ENCODE measurements around the gene ABCB8. TPM values are rescaled to one million over a fixed set of nuclear protein-coding genes. Genes with fewer than 3 reads are reported as not detected.
A peak's percentile ranks its signal among the peaks of the same experiment; 100 is the strongest.

The ABCB8 gene
- total and polyA plus RNA-seq, 3 experiments from 2014 or later: 18.4 to 52.3 (median 49.2) TPM

DNA sequence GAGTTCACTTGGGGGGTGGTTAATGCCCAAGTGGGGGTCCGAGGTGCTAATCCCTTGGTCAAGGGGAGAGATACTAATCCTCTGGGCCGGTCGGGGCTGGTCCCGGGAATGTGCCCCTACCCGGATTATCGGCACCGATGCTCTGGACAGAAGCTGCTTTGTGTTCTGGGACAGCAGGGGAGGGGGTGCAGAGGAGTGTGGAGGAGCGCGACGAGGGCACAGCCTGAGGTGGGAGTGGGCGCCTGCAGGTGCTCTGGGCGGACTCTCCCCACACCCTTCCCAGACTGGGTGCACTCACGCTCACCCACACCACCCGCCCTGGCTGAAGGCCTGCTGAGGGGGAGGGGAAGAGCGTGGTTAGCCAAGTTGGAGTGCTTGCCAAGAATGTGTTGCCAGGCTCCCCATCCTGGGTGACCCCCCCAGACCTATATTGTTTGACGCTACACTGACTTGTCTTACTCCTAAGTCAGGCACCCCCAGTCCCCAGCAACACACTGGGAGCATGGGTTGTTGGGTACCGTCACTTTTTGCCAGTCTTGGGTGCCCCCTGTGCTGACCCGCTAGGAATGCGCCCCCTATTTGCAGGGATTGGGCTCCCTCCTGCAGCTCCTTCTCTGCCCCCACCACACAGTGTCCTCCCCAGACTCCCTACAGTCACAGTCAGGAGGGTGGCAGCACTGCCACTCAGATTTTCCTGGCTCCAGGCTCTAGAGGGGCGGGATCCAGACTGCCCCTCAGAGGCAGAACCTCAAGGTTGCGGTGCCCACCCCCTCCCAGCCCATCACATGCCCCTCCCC, 32.4 kb downstream of the ABCB8 start:
- H3K36me3 Mint-ChIP-seq: peaks cover 0 to 30% (median 0%) of the 10 kb centered on the region in 3 donors
- H3K4me1 ChIP-seq (ENCODE audit: insufficient read depth, low read length): peaks cover 36% of the 10 kb centered on the region
- POLR2A ChIA-PET: interaction anchor here (0.9 kb wide), 1 partner anchor 55 kb away, joined by 3 read pairs; no protein-coding TSS in a partner anchor
- H3K27me3 ChIP-seq (ENCODE audit: insufficient read depth, low read length, poor library complexity, severe bottlenecking): no peaks in the 10 kb centered on the region
- DNase-seq: peak in 1 of 5 donors; percentile 18
- H3K27me3 Mint-ChIP-seq: no peaks in the 10 kb centered on the region
- peak overlapping the region; percentile 82 to 94 (median 92) for H3K4me3 Mint-ChIP-seq
- H3K27ac ChIP-seq (ENCODE audit: low read depth, low read length): peak overlapping the region; percentile 91
- peaks cover 24 to 47% (median 36%) of the 10 kb centered on the region in 3 donors for H3K4me1 Mint-ChIP-seq
- peak overlapping the region; percentile 94 for H3K4me3 ChIP-seq (ENCODE audit: low read length)
- peak overlapping the region in 6 of 8 donors; percentile 52 to 91 (median 73) for H3K27ac Mint-ChIP-seq
- CTCF ChIA-PET: interaction anchor here (1.3 to 3.8 kb wide), 5 partner anchors 13 to 50 kb away, joined by 3 to 19 read pairs (median 5); partner anchors contain the start of gene FASTK
- peaks cover 11% of the 10 kb centered on the region for H3K36me3 ChIP-seq (ENCODE audit: insufficient read depth, low read length)
- no peaks in the 10 kb centered on the region for H3K9me3 ChIP-seq (ENCODE audit: low read length)
- H3K9me3 Mint-ChIP-seq: no peaks in the 10 kb centered on the region

DNA sequence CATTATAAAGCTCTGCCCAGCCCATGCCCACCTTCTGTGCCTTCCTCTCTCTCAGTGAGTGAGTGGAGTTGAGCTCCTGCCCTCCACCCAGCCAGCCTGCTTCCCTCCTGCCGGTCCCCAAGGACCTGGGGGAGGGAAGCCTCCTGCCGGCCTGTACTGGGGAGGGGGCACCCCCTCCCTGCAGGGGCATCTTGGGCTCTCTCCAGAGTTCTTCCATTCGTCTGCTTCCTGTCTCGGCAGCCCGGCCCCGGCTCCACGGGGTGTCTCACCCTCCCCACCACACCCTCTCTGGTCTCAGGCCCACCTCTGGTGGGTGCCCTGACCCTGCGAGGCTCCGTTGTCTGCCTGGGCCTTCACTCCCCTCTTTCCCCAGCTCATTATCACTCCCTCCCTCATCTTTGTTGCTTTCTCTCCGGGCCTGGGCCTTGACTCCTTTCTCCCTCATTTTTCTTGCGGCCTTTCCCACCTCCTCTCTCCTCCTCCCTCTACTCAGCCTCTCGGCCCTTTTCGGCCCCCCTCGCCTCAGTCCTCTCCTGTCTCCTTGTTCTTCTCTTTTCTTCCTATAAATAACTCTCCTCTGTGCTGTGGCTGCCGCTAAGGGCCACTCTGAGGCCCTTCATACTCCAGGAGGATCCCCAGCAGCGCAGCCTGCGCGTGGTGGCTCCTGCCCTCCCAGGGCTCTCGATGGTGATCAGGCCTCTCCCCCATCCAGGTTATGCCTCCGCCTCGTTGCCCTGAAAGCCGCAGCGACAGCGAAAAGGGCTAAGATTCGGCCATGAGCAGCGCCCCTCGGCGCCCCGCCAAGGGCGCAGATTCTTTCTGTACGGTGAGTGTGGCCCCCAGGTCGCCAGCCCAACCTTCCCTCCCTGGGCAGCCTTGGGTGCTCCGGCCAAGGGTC, 33.2 kb downstream of the ABCB8 start:
- Mint-ChIP-seq H3K27me3 (no peaks in the 10 kb centered on the region), H3K27ac (peak overlapping the region in 5 of 8 donors; percentile 38 to 90 (median 80)), H3K4me1 (peaks cover 24 to 47% (median 36%) of the 10 kb centered on the region in 3 donors), H3K4me3 (peak overlapping the region; percentile 49 to 94 (median 82)), H3K9me3 (no peaks in the 10 kb centered on the region), H3K36me3 (peaks cover 0 to 34% (median 0%) of the 10 kb centered on the region in 3 donors)
- Histone ChIP-seq H3K27ac (ENCODE audit: low read depth, low read length) (peak overlapping the region; percentile 91), H3K27me3 (ENCODE audit: insufficient read depth, low read length, poor library complexity, severe bottlenecking) (no peaks in the 10 kb centered on the region), H3K4me3 (ENCODE audit: low read length) (no peak overlapping the region), H3K9me3 (ENCODE audit: low read length) (no peaks in the 10 kb centered on the region), H3K36me3 (ENCODE audit: insufficient read depth, low read length) (peaks cover 11% of the 10 kb centered on the region), H3K4me1 (ENCODE audit: insufficient read depth, low read length) (peaks cover 36% of the 10 kb centered on the region)
- POLR2A ChIA-PET: no interaction called here
- CTCF ChIA-PET: interaction anchor here (0.9 to 3.8 kb wide), 6 partner anchors 12 to 49 kb away, joined by 3 to 19 read pairs (median 5); partner anchors contain the start of gene FASTK
- no peak for DNase-seq

GRCh38 chr7:151062111-151062398, 33.8 kb downstream of the ABCB8 start:
- no peak overlapping the region for H3K27ac Mint-ChIP-seq
- Histone ChIP-seq H3K36me3 (ENCODE audit: insufficient read depth, low read length) (peaks cover 11% of the 10 kb centered on the region), H3K9me3 (ENCODE audit: low read length) (no peaks in the 10 kb centered on the region), H3K27ac (ENCODE audit: low read depth, low read length) (peak overlapping the region; percentile 91), H3K27me3 (ENCODE audit: insufficient read depth, low read length, poor library complexity, severe bottlenecking) (no peaks in the 10 kb centered on the region), H3K4me1 (ENCODE audit: insufficient read depth, low read length) (peaks cover 32% of the 10 kb centered on the region), H3K4me3 (ENCODE audit: low read length) (no peak overlapping the region)
- DNase-seq: no peak
- ChIA-PET CTCF (interaction anchor here (0.9 to 3.8 kb wide), 2 partner anchors 44 to 49 kb away, joined by 4 to 19 read pairs; no protein-coding TSS in a partner anchor), POLR2A (no interaction called here)
- no peaks in the 10 kb centered on the region for H3K9me3 Mint-ChIP-seq
- H3K36me3 Mint-ChIP-seq: peaks cover 0 to 37% (median 0%) of the 10 kb centered on the region in 3 donors
- H3K27me3 Mint-ChIP-seq: no peaks in the 10 kb centered on the region
- H3K4me1 Mint-ChIP-seq: peaks cover 22 to 41% (median 32%) of the 10 kb centered on the region in 3 donors
- H3K4me3 Mint-ChIP-seq: peak overlapping the region in 3 of 7 donors; percentile 45 to 77 (median 65)

DNA sequence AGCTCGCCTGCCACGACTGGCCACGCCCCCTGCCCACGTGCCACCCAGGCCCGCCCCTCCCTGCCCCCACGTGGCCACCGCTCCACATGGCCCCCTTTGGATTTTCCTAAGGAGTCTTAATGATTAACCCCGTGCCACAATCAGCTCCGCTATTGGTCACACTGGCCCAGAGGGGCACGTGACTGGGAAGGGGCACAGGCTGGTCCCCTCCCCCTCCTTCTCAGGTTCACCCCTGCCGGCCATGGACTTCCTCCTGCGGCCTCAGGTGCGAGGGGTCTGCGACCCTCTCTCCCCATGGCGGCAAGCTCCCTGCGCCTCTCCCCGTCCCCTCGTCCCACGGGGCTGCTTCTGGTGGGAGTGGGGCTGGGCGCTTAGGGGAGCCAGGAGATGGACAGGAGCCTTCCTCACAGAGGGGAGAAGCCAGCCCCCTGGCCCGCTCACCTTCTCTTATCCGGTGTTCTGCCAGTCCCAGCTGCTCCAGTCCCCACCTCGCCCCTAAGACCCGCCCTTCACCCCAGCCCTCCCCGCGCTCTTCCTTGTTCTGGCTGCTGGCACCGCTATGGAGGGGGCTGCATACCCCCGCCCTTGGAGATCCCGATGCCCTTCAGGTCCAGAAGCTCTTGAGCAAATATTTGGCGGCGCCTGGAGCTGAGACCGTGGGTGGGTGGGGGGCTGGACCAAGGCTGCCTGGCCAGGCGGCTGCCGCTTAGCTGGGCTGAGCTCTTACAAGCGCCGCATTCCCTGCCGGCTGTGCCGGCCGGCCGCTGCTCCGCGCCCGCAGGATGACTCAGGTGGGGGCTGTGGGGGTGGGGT, 34.4 kb downstream of the ABCB8 start:
- peaks cover 0 to 41% (median 0%) of the 10 kb centered on the region in 3 donors for H3K36me3 Mint-ChIP-seq
- Histone ChIP-seq H3K9me3 (ENCODE audit: low read length) (no peaks in the 10 kb centered on the region), H3K4me3 (ENCODE audit: low read length) (no peak overlapping the region), H3K27ac (ENCODE audit: low read depth, low read length) (peak overlapping the region; percentile 91), H3K4me1 (ENCODE audit: insufficient read depth, low read length) (peaks cover 27% of the 10 kb centered on the region), H3K27me3 (ENCODE audit: insufficient read depth, low read length, poor library complexity, severe bottlenecking) (no peaks in the 10 kb centered on the region), H3K36me3 (ENCODE audit: insufficient read depth, low read length) (peaks cover 11% of the 10 kb centered on the region)
- H3K27ac Mint-ChIP-seq: no peak overlapping the region
- peaks cover 17 to 36% (median 27%) of the 10 kb centered on the region in 3 donors for H3K4me1 Mint-ChIP-seq
- CTCF ChIA-PET: interaction anchor here (3.8 kb wide), 1 partner anchor 48 kb away, joined by 19 read pairs; no protein-coding TSS in a partner anchor
- no peak overlapping the region for H3K4me3 Mint-ChIP-seq
- no peaks in the 10 kb centered on the region for H3K9me3 Mint-ChIP-seq
- no peaks in the 10 kb centered on the region for H3K27me3 Mint-ChIP-seq
- POLR2A ChIA-PET: interaction anchor here (0.6 kb wide), 1 partner anchor 44 kb away, joined by 3 read pairs; no protein-coding TSS in a partner anchor
- DNase-seq: no peak

GRCh38 chr7:151063212-151063561, 34.9 kb downstream of the ABCB8 start:
- no peak for DNase-seq
- H3K4me3 Mint-ChIP-seq: peak overlapping the region in 2 of 7 donors; percentile 37 to 56
- Histone ChIP-seq H3K4me1 (ENCODE audit: insufficient read depth, low read length) (peaks cover 26% of the 10 kb centered on the region), H3K27me3 (ENCODE audit: insufficient read depth, low read length, poor library complexity, severe bottlenecking) (no peaks in the 10 kb centered on the region), H3K9me3 (ENCODE audit: low read length) (no peaks in the 10 kb centered on the region), H3K4me3 (ENCODE audit: low read length) (no peak overlapping the region), H3K27ac (ENCODE audit: low read depth, low read length) (no peak overlapping the region), H3K36me3 (ENCODE audit: insufficient read depth, low read length) (peaks cover 11% of the 10 kb centered on the region)
- peaks cover 17 to 32% (median 26%) of the 10 kb centered on the region in 3 donors for H3K4me1 Mint-ChIP-seq
- no peak overlapping the region for H3K27ac Mint-ChIP-seq
- no peaks in the 10 kb centered on the region for H3K27me3 Mint-ChIP-seq
- no peaks in the 10 kb centered on the region for H3K9me3 Mint-ChIP-seq
- peaks cover 0 to 45% (median 0%) of the 10 kb centered on the region in 3 donors for H3K36me3 Mint-ChIP-seq
- ChIA-PET CTCF (interaction anchor here (3.8 kb wide), 1 partner anchor 47 kb away, joined by 19 read pairs; no protein-coding TSS in a partner anchor), POLR2A (no interaction called here)

DNA sequence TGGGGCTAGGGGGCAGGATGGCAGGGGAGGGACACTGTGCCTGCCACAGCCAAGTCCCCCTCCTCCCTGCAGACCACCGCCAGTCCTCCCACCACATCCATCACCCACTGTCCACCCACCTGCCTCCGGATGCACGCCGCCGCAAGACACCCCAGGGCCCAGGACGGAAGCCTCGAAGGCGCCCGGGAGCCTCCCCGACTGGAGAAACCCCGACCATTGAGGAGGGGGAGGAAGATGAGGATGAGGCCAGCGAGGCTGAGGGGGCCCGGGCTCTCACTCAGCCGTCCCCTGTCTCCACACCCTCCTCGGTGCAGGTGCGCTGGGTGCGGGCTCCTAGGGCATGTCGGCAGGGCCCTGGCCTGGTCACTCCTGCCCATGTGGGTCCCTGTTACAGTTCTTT, 36.2 kb downstream of the ABCB8 start:
- Histone ChIP-seq H3K27me3 (ENCODE audit: insufficient read depth, low read length, poor library complexity, severe bottlenecking) (no peaks in the 10 kb centered on the region), H3K4me3 (ENCODE audit: low read length) (no peak overlapping the region), H3K9me3 (ENCODE audit: low read length) (no peaks in the 10 kb centered on the region), H3K4me1 (ENCODE audit: insufficient read depth, low read length) (peaks cover 15% of the 10 kb centered on the region), H3K27ac (ENCODE audit: low read depth, low read length) (no peak overlapping the region), H3K36me3 (ENCODE audit: insufficient read depth, low read length) (peaks cover 11% of the 10 kb centered on the region)
- ChIA-PET CTCF (no interaction called here), POLR2A (no interaction called here)
- no peak for DNase-seq
- Mint-ChIP-seq H3K4me3 (no peak overlapping the region), H3K9me3 (no peaks in the 10 kb centered on the region), H3K4me1 (peaks cover 10 to 22% (median 17%) of the 10 kb centered on the region in 3 donors), H3K27ac (peak overlapping the region in 1 of 8 donors; percentile 10), H3K36me3 (peaks cover 3 to 48% (median 4%) of the 10 kb centered on the region in 3 donors), H3K27me3 (no peaks in the 10 kb centered on the region)

- DNase-seq: no peak
- Histone ChIP-seq H3K9me3 (ENCODE audit: low read length) (no peaks in the 10 kb centered on the region), H3K27ac (ENCODE audit: low read depth, low read length) (no peak overlapping the region), H3K4me1 (ENCODE audit: insufficient read depth, low read length) (peaks cover 15% of the 10 kb centered on the region), H3K27me3 (ENCODE audit: insufficient read depth, low read length, poor library complexity, severe bottlenecking) (no peaks in the 10 kb centered on the region), H3K36me3 (ENCODE audit: insufficient read depth, low read length) (peaks cover 11% of the 10 kb centered on the region), H3K4me3 (ENCODE audit: low read length) (no peak overlapping the region)
- CTCF ChIA-PET: no interaction called here
- no peak overlapping the region for H3K27ac Mint-ChIP-seq
- POLR2A ChIA-PET: no interaction called here
- no peaks in the 10 kb centered on the region for H3K9me3 Mint-ChIP-seq
- peaks cover 10 to 22% (median 17%) of the 10 kb centered on the region in 3 donors for H3K4me1 Mint-ChIP-seq
- H3K36me3 Mint-ChIP-seq: peaks cover 3 to 54% (median 4%) of the 10 kb centered on the region in 3 donors
- H3K27me3 Mint-ChIP-seq: no peaks in the 10 kb centered on the region
- no peak overlapping the region for H3K4me3 Mint-ChIP-seq
Measured at GRCh38 chr7:151064993-151065392, 36.7 kb downstream of the ABCB8 start.

All from CD8-positive, alpha-beta memory T cell (primary cell).